ENCODE results near the gene CPNE6. TPM values are rescaled to one million over a fixed set of nuclear protein-coding genes. Genes with fewer than 3 reads are reported as not detected.

CPNE6 gene
- total RNA-seq, 4 donors from 2014 or later, result not detected

DNA sequence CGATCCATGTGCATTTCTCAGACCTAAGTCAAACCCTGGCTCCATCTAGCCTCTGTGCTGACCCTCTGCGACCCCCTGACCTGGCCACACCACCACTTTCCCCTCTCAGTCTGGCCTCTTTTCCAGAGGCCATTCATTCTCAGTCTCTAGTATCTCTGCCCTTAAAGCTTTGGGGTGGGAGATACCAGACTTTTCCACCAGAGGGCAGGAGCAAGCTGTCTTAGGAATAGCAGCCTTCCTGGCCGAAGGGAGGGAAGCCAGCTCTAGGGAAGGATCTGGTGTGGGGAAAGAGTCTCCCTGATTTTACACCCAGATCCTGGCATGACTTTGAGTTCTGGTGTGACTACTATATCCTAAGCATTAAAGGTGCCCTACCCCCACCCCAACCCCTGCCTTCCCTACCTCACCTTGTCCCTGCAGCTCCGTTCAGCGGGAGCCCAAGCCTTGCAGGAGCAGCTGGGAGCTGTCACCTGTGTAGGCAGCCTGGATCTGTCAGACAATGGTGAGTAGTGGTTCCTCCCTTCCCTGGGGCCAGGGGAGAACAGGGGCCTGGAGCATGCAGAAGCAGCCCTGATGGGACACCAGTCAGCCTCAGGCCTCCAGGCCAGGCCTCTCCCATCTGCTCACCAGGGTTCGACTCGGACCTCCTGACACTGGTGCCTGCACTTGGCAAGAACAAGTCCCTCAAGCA, 13.0 kb upstream of the CPNE6 start:
- no peak overlapping the region for H3K4me3 ChIP-seq
- H3K27me3 ChIP-seq, result no peaks in the 10 kb centered on the region
- TF ChIP-seq, protein P1, sequence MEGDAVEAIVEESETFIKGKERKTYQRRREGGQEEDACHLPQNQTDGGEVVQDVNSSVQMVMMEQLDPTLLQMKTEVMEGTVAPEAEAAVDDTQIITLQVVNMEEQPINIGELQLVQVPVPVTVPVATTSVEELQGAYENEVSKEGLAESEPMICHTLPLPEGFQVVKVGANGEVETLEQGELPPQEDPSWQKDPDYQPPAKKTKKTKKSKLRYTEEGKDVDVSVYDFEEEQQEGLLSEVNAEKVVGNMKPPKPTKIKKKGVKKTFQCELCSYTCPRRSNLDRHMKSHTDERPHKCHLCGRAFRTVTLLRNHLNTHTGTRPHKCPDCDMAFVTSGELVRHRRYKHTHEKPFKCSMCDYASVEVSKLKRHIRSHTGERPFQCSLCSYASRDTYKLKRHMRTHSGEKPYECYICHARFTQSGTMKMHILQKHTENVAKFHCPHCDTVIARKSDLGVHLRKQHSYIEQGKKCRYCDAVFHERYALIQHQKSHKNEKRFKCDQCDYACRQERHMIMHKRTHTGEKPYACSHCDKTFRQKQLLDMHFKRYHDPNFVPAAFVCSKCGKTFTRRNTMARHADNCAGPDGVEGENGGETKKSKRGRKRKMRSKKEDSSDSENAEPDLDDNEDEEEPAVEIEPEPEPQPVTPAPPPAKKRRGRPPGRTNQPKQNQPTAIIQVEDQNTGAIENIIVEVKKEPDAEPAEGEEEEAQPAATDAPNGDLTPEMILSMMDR (IDR thresholded peaks at IDR 0.05), result peak; percentile 87 to 91
- no peak for TF ChIP-seq POLR2AphosphoS5 (IDR thresholded peaks at IDR 0.05)
- no peak for TF ChIP-seq POLR2A (IDR thresholded peaks at IDR 0.05)
- no peak overlapping the region for H3K27ac ChIP-seq
- H3K4me1 ChIP-seq, result no peaks in the 10 kb centered on the region
- 57% methylated on average over 7 of the region's 7 CpGs for WGBS
- H3K9me3 ChIP-seq, result no peaks in the 10 kb centered on the region
- H3K36me3 ChIP-seq, result no peaks in the 10 kb centered on the region
- DNase-seq (ENCODE audit: low spot score in 2 of 2), result no peak

DNA sequence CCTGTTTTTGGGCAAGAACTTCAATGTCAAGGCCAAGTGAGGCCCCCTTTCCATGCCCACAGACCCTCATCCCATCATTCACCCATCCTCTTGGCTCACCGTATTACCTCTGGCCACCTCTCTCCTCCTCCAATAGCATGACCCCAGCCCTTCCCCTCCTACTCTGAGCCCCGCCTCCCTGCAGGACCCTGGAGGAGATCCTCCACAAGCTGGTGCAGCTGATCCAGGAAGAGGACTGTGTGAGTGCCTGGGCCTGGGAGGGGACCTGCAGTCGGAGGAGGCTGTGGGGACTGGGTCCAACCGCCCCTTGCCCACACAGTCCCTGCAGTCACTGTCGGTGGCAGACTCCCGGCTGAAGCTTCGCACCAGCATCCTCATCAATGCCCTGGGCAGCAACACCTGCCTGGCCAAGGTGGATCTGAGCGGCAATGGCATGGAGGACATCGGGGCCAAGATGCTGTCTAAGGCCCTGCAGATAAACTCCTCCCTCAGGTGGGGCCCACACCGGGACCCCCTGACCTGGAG, 12.3 kb upstream of the CPNE6 start:
- H3K4me1 ChIP-seq, result no peaks in the 10 kb centered on the region
- no peak for DNase-seq (ENCODE audit: low spot score in 2 of 2)
- H3K4me3 ChIP-seq, result no peak overlapping the region
- H3K9me3 ChIP-seq, result no peaks in the 10 kb centered on the region
- no peaks in the 10 kb centered on the region for H3K27me3 ChIP-seq
- WGBS, result 89% methylated on average over 9 of the region's 10 CpGs
- H3K27ac ChIP-seq, result no peak overlapping the region
- TF ChIP-seq, protein P1 (IDR thresholded peaks at IDR 0.05), result no peak
- TF ChIP-seq POLR2AphosphoS5 (IDR thresholded peaks at IDR 0.05) (no peak), EP300 (IDR thresholded peaks at IDR 0.05) (no peak), POLR2A (IDR thresholded peaks at IDR 0.05) (no peak)
- no peaks in the 10 kb centered on the region for H3K36me3 ChIP-seq

DNA sequence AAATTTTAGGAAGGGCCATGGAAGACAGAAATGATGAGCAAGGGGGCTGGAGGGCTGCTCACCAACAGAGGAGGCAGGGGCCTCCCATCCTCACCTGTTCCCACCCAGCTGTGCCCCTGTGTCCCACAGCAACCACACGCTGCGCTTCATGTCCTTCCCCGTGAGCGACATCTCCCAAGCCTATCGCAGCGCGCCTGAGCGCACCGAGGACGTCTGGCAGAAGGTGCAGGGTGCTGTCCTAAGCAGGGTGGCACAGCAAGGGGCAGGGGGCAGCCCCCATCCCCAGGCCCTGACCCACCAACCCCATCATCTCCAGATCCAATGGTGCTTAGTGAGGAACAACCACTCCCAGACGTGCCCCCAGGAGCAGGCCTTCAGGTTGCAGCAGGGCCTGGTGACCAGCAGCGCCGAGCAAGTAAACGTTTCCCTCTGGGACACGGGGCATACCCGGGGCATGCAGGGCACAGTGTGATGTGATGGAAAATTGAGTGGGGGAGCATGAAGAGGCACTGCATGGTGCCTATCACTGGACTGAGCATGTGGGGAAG, 11.4 kb upstream of the CPNE6 start:
- Histone ChIP-seq H3K36me3 (no peaks in the 10 kb centered on the region), H3K27me3 (no peaks in the 10 kb centered on the region), H3K9me3 (no peaks in the 10 kb centered on the region), H3K27ac (no peak overlapping the region), H3K4me3 (no peak overlapping the region), H3K4me1 (no peaks in the 10 kb centered on the region)
- no peak for DNase-seq (ENCODE audit: low spot score in 2 of 2)
- TF ChIP-seq POLR2A (IDR thresholded peaks at IDR 0.05) (no peak), POLR2AphosphoS5 (IDR thresholded peaks at IDR 0.05) (no peak), EP300 (IDR thresholded peaks at IDR 0.05) (no peak)
- TF ChIP-seq, protein P1 (IDR thresholded peaks at IDR 0.05), result no peak
- WGBS, result 82% methylated on average over 16 of the region's 16 CpGs

DNA sequence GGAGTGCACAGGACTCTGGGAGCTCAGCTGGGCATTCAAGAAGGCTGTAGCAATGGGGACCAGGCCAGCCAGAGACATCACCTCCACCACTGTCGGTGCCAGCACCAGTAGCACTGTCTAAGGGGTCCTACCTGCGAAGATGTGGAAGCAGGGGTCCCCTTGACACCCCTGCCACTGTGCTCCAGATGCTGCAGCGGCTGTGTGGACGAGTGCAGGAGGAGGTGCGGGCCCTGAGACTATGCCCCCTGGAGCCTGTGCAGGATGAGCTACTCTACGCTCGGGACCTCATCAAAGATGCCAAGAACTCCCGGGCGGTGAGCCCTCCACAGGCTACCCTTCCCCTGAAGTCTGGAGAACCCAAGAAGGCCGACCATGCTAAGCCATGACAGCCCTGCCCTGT, 10.9 kb upstream of the CPNE6 start:
- Histone ChIP-seq H3K4me1 (no peaks in the 10 kb centered on the region), H3K27me3 (no peaks in the 10 kb centered on the region), H3K27ac (no peak overlapping the region), H3K36me3 (no peaks in the 10 kb centered on the region), H3K4me3 (no peak overlapping the region), H3K9me3 (no peaks in the 10 kb centered on the region)
- no peak for DNase-seq (ENCODE audit: low spot score in 2 of 2)
- WGBS, result 91% methylated on average over 4 of the region's 10 CpGs
- TF ChIP-seq POLR2AphosphoS5 (IDR thresholded peaks at IDR 0.05) (no peak), POLR2A (IDR thresholded peaks at IDR 0.05) (no peak), EP300 (IDR thresholded peaks at IDR 0.05) (no peak)
- TF ChIP-seq, protein P1 (IDR thresholded peaks at IDR 0.05), result no peak

All from suprapubic skin (tissue), 4 donors.